HUES64 (cell line): ENCODE results near the gene KCNK10.

Source experiments
- H3K27ac ChIP-seq: 2 replicates; pipeline ENCODE4 v1.7.0; 2013; ENCODE audit warnings: low read depth, low read length, inconsistent platforms
- H3K27me3 ChIP-seq: 2 replicates; pipeline ENCODE4 v1.6.1; 2013; ENCODE audit warnings: mild to moderate bottlenecking, low read length; ENCODE audit not compliant: insufficient read depth
- H3K36me3 ChIP-seq: 2 replicates; pipeline ENCODE4 v1.6.1; 2013; ENCODE audit warnings: mild to moderate bottlenecking, low read length; ENCODE audit not compliant: insufficient read depth
- H3K4me1 ChIP-seq: 2 replicates; pipeline ENCODE4 v1.6.1; 2013; ENCODE audit warnings: mild to moderate bottlenecking, low read length, moderate library complexity; ENCODE audit not compliant: insufficient read depth
- H3K4me3 ChIP-seq: 2 replicates; pipeline ENCODE4 v1.5.1; 2013; ENCODE audit warnings: mild to moderate bottlenecking, low read length, moderate library complexity
- H3K9ac ChIP-seq: 2 replicates; pipeline ENCODE4 v1.6.1; 2013; ENCODE audit warnings: mild to moderate bottlenecking, low read depth, low read length
- H3K9me3 ChIP-seq: 2 replicates; pipeline ENCODE4 v1.6.1; 2013; ENCODE audit warnings: low read depth, low read length; ENCODE audit not compliant: insufficient read depth
- WGBS: fragments of 150-250, 120-280 bp; methylation state at CpG from one replicate; pipeline ENCODE4 v1.1.7; 2013; ENCODE audit warnings: missing lambda C conversion rate; 5-methylcytosine and 5-hydroxymethylcytosine counted together

KCNK10 gene

GRCh38 chr14:88340357-88340756 lies 17.3 kb upstream of the KCNK10 start:
- H3K4me3 ChIP-seq: no peak overlapping the region
- H3K4me1 ChIP-seq: peaks cover 6% of the 10 kb centered on the region; the same call in 1 of the 2 replicates
- no peaks in the 10 kb centered on the region for H3K27me3 ChIP-seq
- no peak overlapping the region for H3K27ac ChIP-seq
- no peak overlapping the region for H3K9ac ChIP-seq
- no peaks in the 10 kb centered on the region for H3K9me3 ChIP-seq
- H3K36me3 ChIP-seq: no peaks in the 10 kb centered on the region

- no peak overlapping the region for H3K27ac ChIP-seq
- no peaks in the 10 kb centered on the region for H3K4me1 ChIP-seq
- H3K9me3 ChIP-seq: no peaks in the 10 kb centered on the region; the same call in 1 of the 2 replicates
- peaks cover 20% of the 10 kb centered on the region for H3K27me3 ChIP-seq
- 86% methylated on average over 1 of the region's 1 CpG for WGBS
- no peak overlapping the region for H3K9ac ChIP-seq
- no peaks in the 10 kb centered on the region for H3K36me3 ChIP-seq
- H3K4me3 ChIP-seq: no peak overlapping the region
Observed at GRCh38 chr14:88333036-88333435, 10.0 kb upstream of the KCNK10 start.

- Histone ChIP-seq H3K27me3 (peaks cover 75% of the 10 kb centered on the region), H3K4me1 (peaks cover 2% of the 10 kb centered on the region; the same call in 1 of the 2 replicates)
- whole genome bisulfite sequencing: 86% methylated on average over 1 of the region's 1 CpG
Observed at GRCh38 chr14:88327497-88327896, 4.4 kb upstream of the KCNK10 start.

GRCh38 chr14:88326352-88327103 lies 3.5 kb upstream of the KCNK10 start:
- Histone ChIP-seq H3K4me3 (peak overlapping the region; percentile 63), H3K9ac (peak overlapping the region; percentile 4; the same call in 1 of the 2 replicates), H3K9me3 (no peaks in the 10 kb centered on the region; the same call in 1 of the 2 replicates), H3K27me3 (peaks cover 85% of the 10 kb centered on the region), H3K27ac (no peak overlapping the region), H3K4me1 (peaks cover 5% of the 10 kb centered on the region; the same call in 1 of the 2 replicates), H3K36me3 (no peaks in the 10 kb centered on the region)
- WGBS: 3% methylated on average over 36 of the region's 37 CpGs

More at GRCh38 chr14:88327497-88327896, 4.4 kb upstream of the KCNK10 start:
- no peak overlapping the region for H3K9ac ChIP-seq
- H3K4me3 ChIP-seq: no peak overlapping the region
- no peak overlapping the region for H3K27ac ChIP-seq
- H3K36me3 ChIP-seq: no peaks in the 10 kb centered on the region
- no peaks in the 10 kb centered on the region; the same call in 1 of the 2 replicates for H3K9me3 ChIP-seq

DNA sequence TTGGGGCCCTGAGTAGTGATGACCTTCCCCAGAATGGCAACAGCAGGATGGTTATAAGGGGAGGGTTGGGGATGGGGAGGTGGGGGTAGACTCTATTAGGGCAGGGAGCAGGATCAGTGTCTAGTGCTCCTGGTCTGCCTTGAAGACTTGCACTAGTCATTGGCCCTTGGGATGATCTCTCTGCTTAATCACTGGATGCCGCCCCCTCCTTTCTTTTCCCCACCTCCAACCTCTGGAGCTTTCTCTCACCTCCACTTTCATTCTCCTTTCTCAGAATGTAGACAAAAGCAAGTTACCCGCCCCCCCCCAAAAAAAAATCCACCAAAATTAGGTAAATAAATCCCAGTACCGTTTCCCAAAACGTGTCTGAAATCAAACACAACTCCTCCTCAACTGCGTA lies 2.8 kb upstream of the KCNK10 start:
- H3K4me1 ChIP-seq: peaks cover 5% of the 10 kb centered on the region; the same call in 1 of the 2 replicates
- peak overlapping the region; percentile 63 for H3K4me3 ChIP-seq
- H3K9ac ChIP-seq: no peak overlapping the region
- peaks cover 91% of the 10 kb centered on the region for H3K27me3 ChIP-seq
- no peaks in the 10 kb centered on the region; the same call in 1 of the 2 replicates for H3K9me3 ChIP-seq
- 16% methylated on average over 4 of the region's 5 CpGs for WGBS
- no peaks in the 10 kb centered on the region for H3K36me3 ChIP-seq
- H3K27ac ChIP-seq: no peak overlapping the region

DNA sequence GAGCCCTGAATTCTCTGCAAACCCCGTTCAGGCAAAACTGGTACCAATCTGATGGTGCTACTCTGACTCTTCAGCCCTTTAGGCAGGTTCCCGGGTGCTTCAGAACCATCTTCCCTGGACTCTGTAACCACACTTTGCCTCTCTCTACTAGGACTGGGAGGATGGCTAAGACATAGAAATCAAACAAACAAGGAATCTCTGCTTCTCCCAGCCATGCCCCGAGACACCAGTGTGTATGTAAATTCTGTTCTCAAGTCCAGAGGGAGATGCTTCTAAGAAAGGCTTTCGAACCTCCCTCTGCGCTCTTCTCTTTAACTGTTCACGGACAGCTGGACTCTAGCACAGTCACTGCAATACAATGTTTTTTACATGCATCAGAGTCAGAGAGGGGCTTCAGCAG lies 1.9 kb upstream of the KCNK10 start:
- WGBS: 79% methylated on average over 6 of the region's 6 CpGs
- peaks cover 99% of the 10 kb centered on the region for H3K27me3 ChIP-seq

GRCh38 chr14:88324491-88324890 lies 1.4 kb upstream of the KCNK10 start:
- H3K36me3 ChIP-seq: no peaks in the 10 kb centered on the region
- H3K9ac ChIP-seq: no peak overlapping the region
- no peaks in the 10 kb centered on the region; the same call in 1 of the 2 replicates for H3K9me3 ChIP-seq
- 81% methylated on average over 4 of the region's 4 CpGs for WGBS
- H3K4me3 ChIP-seq: peak overlapping the region; percentile 61
- H3K4me1 ChIP-seq: peaks cover 5% of the 10 kb centered on the region; the same call in 1 of the 2 replicates
- peaks cover 99% of the 10 kb centered on the region for H3K27me3 ChIP-seq
- H3K27ac ChIP-seq: no peak overlapping the region

More for the DNA sequence above, 1.9 kb upstream of the KCNK10 start:
- Histone ChIP-seq H3K9me3 (no peaks in the 10 kb centered on the region; the same call in 1 of the 2 replicates), H3K9ac (no peak overlapping the region), H3K27ac (no peak overlapping the region), H3K36me3 (no peaks in the 10 kb centered on the region), H3K4me3 (no peak overlapping the region), H3K4me1 (peaks cover 5% of the 10 kb centered on the region; the same call in 1 of the 2 replicates)

DNA sequence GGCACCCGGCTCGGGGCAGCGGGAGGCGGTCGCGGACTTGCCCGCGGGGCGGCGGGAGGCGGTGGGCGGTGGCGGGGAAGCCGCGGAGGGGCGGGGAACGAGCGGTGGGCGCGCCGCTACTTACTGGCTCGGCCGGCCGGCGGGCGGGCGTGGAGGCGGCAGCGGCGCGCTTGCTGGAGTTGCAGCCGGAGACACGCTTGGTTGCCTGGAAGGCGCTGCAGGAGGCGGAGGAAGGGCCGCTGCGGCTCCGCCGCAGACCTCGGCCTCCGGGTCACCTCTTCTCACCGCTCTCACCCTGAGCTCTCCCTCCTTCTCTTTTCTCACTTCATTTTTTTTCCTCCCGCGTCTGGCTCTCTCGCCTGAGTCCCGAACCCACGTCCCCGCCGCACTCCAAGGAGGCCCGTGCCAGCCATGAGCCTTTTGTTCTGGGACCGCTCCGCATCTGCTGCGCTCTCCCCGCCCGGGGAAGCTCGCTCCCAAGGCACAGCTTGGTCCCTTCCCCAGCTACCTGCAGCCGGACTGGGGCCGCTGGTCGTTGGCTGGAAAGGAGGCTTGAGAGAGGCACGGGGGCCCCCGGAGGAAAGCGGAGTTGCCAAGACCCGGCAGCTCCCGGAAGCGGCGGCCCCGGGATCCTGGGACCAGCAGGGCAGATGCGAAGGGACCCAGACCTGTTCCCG lies 592 bp upstream of the KCNK10 start:
- Histone ChIP-seq H3K27ac (no peak overlapping the region), H3K27me3 (peaks cover 100% of the 10 kb centered on the region), H3K4me3 (peak overlapping the region; percentile 61), H3K4me1 (peaks cover 5% of the 10 kb centered on the region; the same call in 1 of the 2 replicates), H3K9ac (peak overlapping the region; percentile 4; the same call in 1 of the 2 replicates), H3K36me3 (no peaks in the 10 kb centered on the region), H3K9me3 (no peaks in the 10 kb centered on the region; the same call in 1 of the 2 replicates)
- under 1% methylated on average over 69 of the region's 69 CpGs for WGBS

DNA sequence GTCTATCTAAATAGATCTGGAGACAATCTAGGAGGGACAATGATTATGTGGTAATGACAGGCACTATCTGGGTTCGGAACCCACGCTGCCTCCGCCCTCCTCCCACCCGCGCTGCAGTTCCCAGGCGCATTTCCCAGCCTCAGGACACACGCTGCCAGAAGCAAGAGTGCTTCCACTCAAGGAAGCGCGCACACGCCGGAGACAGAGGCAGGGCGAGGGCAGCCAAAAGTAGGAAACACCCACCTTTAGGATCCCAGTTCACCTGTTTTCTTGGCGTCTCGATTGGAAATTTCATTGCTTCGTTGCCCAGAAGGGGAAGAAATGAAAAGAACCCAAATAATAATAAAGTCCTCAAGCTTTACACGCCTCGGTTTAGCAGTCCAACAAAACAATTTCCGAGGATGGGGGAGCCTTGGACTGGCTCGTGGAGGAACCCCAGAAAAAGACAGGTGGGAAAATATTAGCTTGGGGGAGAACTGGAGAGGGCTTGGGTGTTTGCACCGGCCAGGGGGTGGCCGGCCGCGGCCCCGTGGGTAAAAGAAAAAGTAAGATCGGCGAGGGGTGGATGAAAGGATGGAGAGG lies 474 bp downstream of the KCNK10 start:
- H3K27me3 ChIP-seq: peaks cover 93% of the 10 kb centered on the region
- H3K4me1 ChIP-seq: peaks cover 5% of the 10 kb centered on the region; the same call in 1 of the 2 replicates
- H3K9me3 ChIP-seq: no peaks in the 10 kb centered on the region
- H3K9ac ChIP-seq: no peak overlapping the region
- no peaks in the 10 kb centered on the region for H3K36me3 ChIP-seq
- 4% methylated on average over 26 of the region's 26 CpGs for WGBS
- no peak overlapping the region for H3K27ac ChIP-seq
- H3K4me3 ChIP-seq: peak overlapping the region; percentile 61

- no peaks in the 10 kb centered on the region for H3K36me3 ChIP-seq
- H3K9ac ChIP-seq: no peak overlapping the region
- H3K27me3 ChIP-seq: peaks cover 86% of the 10 kb centered on the region
- H3K4me3 ChIP-seq: peak overlapping the region; percentile 61
- H3K4me1 ChIP-seq: peaks cover 5% of the 10 kb centered on the region; the same call in 1 of the 2 replicates
- 35% methylated on average over 25 of the region's 25 CpGs for WGBS
- H3K27ac ChIP-seq: no peak overlapping the region
- H3K9me3 ChIP-seq: no peaks in the 10 kb centered on the region
Observed at GRCh38 chr14:88321692-88322503, 1.2 kb downstream of the KCNK10 start.
